Measurements from ENCODE around the gene MALT1.

- no peak for TF ChIP-seq POLR2A (IDR thresholded peaks at IDR 0.05)
- no peak for TF ChIP-seq CTCF (IDR thresholded peaks at IDR 0.05)
Observed at GRCh38 chr18:58779529-58779928, 108.3 kb downstream of the MALT1 start.
